CD4-positive, alpha-beta T cell treated with Interleukin-4 for 4 hours (primary cell): ENCODE results near the gene RPLP2.

ENCODE experiments used
- DNase-seq: peaks from one replicate; pipeline ENCODE4 v3.0.0-alpha.2; 2020

The RPLP2 gene

DNA sequence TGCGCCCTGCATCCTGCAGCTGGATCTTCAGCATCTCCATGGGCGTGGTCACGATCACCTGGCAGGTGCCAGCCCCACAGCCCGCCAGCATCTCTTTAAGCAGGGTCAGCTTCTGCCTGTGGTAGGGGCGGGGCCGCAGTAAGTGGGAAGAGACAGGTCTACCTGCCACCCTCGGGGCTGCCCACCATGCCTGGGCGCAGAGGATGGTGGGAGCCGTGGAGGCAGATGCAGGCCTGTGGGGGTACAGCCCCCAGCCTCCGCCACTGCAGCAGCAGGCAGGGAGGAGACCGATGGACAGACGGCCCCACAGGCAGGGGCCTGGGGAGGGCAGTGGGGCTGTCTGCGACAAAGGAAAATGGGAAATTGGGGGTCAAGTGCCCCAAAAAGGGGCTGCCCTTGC is 16.9 kb upstream of the RPLP2 start:
- DNase-seq: no peak

DNA sequence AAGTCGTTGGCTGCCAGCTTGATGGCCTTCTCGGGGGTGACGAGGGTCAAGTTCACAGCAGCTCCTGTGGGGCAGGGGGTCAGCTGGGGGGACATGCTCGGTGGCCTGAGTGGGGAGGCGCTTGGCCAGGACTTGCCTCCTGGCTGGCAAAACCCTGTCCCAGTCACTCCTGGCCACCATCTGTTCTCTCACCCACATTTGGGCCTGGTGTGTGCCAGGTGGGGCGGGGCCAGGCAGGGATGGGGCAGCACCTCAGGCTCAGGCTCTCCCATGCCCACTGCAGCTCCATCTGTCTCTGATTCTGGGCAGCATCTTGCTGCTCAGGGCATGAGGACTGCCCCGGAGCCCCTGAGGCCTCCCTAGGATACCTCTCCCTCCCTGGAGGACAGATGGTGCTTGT is 16.2 kb upstream of the RPLP2 start:
- DNase-seq: no peak

DNA sequence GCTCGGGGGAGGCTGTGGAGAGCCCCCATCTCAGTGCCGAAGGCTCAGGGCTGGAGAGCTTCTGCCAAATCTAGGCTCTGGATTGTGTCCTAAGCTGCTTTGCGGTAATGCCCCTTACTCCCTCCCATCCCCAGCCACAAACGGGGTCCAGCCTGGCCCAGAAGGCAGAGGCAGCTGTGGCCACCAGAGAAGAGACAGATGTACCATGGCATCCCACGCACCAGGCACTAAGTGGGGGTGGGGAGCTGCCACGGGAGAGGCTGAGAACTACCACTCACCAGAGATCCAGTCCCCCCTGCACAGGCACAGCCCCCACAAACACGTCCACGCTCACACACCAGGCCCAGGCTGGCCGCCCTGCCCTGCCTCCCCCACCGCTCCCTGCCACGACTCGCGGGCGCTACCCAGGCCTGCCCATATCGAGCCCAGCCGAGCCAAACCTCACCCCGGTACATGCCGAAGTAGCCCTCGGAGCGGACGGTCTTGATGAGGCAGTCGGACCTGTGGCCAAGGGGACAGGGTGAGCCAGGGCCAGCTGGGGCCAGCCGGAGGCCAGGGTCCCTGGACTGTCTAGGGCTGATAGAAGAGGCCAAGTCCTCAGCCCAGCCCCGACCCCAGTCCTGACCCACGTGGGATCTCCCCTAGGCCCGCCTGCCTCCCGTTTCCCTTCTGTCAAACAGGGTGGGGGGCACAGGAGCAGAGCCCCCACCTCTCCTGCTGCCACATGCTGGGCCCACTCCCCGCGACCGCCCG is 15.6 kb upstream of the RPLP2 start:
- DNase-seq: no peak

DNA sequence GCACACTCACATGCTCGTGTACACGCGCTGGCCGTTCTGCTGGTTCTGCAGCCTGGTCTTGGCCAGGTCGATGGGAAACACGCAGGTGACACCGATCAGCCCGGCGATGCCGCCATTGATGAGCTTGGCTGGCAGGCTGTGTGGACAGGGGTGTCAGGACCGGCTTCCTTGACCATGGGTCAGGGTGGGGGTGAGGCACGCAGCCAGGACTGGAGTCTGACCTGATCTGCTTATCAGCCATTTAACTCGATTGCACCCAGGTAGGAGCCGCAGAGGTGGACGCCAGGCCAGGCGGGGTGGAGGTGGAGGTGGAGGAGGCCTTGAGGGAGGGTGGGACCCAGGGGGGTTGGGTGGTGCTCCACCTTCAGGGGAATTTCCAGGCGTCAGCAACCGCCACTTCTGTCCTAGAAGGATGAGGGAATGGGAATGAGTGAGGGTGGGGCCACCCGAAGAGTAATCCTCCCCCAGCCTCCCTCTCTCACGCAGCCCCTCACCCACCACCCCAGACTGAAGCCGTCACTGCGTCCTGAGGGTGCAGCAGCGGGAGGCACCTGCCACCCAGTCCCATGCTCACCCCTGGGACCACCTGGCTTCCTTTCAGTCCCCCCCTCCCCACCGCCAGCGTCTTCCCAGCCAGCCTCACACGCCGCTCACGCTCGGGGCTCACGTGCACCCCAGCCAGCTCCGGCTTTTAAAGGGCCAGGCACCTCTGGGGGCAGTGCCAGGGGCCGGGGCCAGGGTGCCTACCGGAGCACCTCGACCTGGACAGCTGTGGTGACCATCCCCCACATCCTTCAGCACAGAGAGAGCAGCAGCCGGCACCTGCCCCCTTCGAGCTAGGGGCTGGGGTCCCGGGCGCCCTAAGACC is 14.8 kb upstream of the RPLP2 start:
- DNase-seq: no peak

DNA sequence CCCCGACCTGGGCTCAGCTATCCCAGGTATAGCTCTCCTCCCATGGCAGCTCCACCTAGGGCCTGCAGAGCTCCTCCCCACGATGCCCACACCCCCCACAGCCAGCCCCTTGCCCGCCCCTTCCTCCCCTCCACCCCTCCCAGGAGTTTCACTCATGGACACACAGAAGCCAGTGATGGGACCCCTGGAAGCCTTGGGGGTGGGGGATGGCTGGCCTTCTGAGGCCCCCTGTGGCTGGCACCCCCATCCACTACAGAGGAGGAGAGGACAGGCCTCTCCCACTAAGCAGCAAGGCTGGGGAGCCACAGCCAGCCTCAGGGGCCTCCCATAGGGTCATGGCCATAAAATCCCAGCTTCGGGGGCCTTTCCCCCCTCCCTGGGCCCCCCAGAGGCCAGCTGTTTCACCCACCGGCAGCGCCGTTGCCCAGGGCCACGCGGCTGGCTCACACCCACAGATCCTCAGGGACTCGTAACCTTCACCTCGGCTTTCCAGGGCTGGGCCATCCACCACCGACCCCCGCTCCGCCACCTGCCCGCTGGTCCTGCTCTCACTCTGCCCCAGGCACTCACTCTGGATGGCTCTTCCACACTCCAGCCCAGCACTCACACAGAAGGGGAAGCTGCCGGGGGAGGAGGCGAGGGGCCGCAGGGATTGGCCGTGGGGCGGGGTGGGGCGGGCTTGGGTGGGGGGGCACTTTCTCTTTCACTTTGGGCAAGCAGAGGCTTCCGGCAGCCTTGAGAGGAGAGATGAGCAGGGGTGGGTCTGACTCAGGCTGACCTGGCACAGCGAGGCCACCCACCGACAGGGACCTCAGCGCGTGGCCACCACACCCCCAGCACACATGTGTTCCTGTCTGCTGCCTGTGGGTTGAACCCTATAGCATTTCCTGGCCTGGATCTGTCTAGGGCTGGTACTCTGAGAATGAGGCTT is 13.9 kb upstream of the RPLP2 start:
- peak; percentile 82 for DNase-seq

DNA sequence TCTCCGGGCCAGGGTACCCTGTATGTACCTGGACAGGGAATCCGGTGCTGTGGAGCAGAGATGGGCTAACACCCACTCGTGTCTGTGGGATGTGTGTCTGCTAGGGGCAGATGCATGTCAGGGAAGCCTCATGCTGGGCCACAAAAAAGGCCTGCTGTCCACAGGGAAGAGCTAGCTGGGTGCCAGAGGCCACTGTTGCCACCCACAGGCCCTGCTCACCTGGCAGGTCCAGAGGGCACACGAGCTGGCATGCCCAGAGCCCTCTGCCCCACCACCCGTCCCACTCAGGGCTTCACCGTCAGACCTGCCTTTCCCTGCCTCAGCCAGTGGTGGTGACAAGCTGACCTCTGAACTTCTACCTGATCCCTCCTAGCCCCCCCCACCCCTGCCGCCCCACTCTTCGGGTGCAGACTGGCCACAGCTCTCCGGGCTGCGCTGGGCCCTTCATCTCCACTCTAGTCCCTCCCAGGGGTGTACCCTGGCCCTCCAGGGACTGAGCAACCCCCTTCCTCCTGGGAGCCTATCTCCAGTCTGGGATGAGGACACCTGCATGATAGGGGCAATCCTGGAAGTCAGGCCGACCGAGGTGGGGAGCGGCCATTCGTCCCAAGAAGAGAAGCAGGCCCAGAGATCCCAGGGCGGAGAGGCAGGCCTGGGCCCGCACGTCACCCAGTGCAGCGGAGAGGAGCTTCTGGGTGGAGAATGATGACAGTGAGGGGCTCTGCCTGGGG is 13.0 kb upstream of the RPLP2 start:
- DNase-seq: no peak

DNA sequence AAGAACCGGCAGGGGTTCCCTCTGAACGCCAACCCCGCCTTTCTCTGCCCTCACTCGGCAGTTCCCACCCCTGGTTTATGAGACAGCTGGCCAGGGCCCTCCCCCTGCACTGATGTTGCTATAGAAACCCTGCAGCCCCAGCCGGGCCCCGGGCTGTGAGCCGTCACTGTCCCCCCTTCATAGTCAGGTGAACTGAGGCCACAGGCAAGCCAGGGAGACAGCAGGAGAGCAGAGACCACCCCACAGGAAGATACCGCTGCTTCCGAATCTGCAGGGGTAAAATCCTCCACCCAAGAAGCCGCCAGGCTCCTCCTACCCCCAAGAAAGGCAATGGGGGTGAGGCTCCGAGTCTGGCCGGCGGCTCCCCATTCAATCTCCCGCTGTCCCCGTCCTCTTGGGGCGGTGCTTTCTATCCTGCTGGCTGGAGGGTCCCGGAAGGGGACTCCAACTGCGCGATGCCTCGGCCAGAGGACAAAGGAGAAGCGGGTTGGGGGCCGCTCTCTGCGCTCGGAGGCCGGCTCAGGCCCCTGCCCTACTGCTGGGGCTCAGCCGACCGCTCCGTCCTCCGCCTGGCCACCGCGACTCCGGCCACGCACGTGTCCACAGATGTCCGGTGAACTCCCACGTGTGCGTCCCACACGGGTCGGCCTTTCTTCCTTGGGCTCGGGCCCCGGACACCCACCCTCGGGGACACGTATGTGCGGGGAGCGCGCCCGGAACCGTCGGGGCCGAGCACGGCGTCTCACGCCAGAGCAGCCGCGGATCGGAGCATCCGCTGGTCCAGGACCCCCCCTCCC is 12.3 kb upstream of the RPLP2 start:
- peak; percentile 86 for DNase-seq

DNA sequence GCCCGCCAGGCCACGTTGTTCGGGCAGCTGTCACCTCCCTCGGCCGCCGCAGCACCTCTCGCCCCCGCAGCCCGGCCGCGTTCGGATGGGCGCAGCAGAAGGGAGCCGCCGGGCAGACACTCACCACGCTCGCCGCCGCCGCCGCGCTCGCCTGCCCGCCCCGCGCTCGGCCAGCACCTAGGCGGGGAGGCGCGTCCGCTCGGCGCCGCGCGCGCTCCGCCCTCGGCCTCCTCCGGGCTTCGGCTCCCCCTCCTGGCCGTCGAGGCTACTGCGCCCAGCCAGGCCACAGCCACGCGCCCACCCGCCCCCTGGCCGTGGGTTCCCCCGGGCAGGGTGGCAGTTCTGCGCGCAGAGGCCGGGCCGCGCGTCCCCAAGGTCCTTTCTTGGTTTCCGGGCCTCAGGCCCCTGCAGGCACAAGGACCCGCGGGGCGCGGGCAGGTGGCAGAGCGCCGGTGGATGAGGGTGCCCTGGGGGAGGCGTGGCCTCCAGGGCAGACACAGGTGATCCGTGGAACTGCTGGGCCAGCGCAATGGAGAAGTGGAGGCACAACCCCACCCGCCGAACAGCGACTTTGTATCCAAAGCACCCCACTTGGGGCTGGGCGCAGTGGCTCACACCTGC is 11.6 kb upstream of the RPLP2 start, which contains the start of gene SLC25A22:
Gene SLC25A22, minus strand, starts transcription at position 189 of the 621 bp plus-strand sequence. CDS start 3,275 bp downstream, outside the sequence.
- DNase-seq: peak; percentile 65

DNA sequence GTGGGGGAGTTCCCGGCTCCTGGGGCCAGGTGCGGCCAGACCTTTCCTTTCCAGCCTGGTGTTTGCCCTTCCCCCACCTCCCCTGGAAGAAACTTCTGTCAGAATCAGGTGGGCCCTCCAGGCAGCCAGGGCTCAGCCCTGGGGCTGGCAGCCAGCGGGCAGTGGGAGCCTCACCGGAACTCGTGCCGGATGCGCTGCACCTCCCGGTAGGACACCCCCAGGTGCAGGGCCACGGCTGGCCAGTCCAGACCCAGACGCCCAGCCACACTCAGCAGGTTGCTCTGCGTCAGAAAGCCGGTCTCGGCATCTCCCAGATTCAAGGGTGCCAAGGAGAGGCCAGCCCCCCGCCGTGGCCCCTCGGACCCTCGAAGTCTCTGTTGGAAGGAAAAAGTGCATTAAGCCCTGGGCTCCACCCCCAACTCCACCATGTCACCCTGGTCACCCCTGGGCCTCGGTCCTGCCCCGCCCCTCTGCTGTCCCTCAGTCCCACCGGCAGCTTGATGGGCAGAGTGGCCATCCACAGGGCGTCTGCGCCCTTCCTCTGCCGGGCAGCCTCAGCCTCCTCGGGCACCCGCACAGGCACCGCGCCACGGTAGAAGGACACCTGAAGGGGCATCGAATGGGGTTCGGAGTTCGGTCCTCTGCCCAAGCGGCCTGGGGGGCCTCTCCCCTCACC is 10.0 kb upstream of the RPLP2 start:
- DNase-seq: no peak

DNA sequence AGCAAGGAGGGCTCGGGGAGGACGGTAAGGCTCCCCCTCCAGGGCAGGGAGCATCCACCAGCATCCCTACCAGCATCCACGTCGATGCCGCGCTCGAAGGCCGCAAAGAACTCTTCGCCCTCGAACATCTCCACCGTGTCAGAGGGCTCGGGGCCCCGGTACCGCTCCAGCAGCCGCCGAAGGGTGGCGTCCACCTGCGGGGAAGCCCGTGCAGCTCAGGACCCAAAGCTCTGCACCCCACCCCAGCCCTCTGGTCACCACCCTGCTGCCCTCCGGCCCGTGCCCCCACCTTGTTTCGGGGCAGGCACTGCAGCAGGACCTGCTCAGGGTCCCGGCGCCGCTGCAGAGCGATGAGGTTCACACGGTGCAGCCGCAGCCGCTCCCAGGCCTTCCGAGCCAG is 9.3 kb upstream of the RPLP2 start:
- no peak for DNase-seq

DNA sequence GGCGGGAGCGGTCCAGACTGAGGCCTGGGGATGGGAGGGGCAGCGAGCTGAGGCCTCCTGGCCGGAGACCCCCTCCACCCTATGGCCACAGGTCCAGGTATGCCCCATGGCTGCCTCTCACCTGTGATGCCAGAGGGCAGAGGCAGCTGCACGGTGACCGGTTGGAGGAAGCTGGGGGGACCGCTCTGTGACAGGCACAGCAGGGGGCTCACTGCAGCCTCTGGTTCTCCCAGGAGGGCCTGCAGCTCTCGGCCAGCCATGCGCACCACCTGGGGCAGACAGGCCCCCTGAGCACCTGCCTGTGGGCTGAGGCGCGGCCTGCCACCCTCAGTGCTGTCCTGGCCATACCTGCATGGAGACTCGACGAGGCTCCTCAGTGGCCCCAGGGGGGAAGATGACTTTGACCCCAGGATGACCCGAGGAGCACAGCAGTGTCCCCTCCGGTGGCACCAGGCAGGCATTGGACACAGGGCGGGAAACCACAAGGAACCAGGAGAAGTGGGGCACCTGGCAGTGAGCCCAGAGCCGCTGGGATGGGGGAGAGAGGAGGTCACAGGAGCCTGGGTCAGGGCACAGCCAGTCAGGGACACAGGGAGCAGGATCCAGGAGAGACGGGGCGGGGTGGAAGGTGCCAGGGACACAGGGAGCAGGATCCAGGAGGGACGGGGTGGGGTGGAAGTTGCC is 8.5 kb upstream of the RPLP2 start:
- DNase-seq: no peak

DNA sequence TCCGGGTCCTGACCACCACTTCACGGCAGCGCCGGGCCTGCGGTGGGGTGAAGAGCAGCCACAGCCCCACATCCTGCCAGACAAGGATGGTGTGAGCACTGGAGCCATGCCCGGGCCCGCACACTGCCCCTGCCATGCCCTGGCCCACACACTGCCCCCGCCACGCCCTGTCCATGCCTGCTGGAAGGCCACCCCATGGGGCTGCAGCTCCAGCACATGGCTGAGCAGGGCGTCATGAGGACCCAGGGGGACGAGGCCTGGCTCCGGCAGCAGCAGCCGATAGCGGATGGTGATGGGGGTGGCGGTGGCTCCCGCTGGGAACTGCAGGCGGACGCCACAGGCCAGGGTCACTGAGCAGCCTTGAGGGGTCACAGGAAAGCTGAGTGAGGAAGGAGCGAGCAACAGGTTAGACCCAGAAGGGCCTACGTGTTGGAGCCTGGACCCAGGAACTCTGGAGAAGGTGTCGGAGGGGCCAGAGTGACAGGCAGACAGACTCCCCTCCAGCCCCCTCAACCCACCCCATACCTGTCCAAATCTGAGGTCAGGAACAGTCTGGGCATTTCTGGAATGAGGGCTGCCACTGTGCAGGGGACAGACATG is 7.6 kb upstream of the RPLP2 start:
- no peak for DNase-seq

DNA sequence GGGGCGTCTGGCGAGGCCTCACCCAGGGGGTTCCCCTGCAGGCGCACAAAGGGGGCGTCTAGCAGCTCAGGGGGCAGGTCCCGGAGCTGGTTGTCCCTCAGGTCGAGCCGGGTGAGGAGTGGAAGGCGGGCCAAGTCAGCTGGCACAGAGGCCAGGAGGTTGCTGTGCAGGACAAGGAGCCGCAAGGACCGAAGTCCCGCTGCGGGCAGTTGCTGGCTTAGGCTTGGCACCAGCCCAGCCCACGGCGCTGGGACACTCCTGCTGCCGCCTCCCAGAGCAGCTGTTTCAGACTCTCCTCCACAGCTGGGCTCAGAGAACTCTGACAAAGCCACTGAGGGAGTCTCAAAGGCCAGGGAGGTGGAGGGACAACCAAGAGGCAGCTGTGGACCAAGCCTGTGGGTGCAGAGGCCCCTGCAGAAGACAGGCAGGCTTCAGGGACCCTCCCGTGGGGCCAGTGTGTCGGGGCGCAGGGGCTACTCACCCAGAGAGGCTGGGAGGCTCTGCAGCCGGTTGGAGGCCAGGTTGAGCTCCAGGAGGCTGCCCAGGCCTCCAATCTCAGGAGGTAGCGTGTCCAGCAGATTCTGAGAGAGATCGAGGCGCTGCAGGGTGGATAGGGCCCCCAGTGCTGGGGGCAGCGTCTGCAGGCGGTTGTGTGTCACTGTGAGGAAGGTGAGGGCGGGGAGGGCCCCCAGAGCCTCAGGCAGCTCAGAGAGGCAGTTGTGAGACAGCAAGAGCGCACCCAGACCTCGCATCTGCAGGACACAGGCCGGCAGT is 6.9 kb upstream of the RPLP2 start:
- DNase-seq: no peak

DNA sequence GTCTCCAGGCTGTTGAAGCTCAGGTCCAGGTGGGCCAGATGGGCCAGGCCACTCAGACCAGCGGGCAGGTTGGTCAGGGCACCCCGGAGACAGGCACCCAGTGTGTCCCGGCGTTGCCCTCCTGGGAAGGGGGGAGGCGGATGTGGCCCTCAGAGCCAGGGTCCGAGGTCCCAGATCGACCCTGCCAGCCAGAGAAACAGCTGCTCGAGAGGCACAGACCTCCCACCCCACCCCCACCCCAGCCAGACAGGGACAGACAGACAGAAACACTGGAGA is 6.4 kb upstream of the RPLP2 start:
- DNase-seq: no peak

DNA sequence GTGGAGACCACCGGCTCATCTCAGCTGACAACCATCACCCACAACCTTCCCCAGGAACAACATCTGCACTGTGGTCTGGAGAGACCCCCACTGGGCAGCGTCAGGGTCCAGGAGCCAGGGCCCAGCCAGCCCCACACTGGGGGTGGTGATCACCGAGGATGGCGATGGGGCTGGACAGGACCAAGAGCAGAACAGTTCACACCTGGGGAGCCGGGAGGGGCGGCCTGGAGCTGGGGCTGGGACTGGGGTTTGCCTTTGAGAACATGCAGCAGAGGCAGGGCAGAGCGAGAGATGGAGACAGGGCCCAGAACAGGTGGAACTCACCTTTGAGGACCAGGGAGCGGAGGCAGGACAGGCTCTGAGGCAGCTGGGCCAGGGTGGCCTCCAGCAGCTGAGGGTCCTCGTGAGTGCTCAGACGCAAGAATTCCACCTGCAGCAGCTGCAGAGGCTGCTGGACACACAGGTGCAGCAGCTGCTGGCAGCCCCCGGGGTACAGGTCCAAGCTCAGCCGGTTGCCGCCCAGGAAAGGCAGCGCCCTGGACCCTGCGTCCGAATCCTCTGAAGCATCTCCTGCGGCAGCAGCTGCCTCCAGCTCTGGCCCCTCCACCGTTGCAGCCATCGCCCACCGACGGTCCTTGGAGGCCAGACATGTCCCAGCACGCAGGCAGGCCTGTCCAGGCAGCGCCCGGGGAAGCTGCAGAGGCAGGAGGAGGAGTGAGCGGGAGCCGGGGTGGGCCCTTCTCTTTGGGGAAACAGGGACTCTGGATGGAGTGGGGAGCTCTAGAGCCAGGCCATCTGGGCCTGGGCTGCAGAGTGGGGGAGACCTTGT is 5.8 kb upstream of the RPLP2 start:
- DNase-seq: no peak

DNA sequence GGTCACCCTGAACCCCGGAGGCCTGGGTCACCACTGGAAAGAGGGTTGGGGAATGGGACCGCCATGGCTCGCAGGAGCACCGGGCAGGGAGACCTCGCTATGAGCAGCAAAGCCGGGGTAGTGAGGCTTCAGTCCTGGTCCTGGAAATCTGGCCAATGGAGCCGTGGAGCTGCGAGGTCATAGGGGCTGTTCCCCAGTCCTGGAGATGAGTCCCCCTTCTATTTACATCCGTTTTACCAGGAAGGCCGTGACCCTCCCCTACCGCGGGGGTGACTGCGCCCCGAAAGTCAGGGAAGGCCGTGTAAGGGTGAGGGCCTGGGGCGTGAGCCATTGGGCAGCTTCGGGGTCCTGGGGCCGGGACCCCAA is 5.2 kb upstream of the RPLP2 start:
- no peak for DNase-seq

DNA sequence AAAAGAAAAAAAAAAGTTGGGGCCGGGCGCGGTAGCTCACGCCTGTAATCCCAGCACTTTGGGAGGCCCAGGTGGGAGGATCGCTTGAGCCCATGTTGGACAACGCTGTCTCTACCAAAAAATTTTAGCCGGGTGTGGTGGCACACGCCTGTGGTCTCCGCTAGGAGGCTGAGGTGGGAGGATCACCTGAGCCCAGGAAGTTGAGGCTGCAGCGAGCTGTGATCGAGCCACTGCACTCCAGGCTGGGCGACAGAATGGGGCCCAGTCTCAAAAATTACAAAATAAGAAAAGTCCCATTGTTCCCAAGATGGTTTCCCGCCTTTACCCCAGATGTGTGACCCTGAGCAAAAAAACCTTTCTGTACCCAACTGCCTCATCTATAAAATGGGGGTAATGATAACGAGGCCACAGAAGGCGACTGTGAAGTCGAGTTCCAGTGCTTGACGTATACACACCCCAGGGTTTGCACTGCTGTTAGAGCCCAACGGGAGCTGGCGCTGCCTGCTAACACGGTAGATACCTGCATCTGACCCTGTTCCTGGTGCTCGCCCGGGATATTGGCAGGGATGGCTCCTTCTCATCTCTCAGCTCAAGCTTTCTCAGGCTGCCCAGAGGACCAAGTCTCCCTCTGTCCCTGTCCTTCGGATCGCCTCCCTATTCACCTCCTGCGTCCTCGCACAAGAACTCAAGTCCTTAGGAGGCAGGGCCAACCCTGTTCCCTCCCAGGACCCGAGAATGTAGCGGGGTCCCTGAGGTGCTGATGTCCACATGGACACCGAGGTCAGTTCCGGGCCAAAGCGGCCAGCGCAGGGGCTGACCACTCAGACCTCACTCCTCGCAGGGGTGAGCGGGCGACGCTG is 1.1 kb upstream of the RPLP2 start:
- peak; percentile 44 for DNase-seq
